Hindlimb muscle (tissue), 1 donor: ENCODE results near the gene SEH1L. TPM values are rescaled to one million over a fixed set of nuclear protein-coding genes. Genes with fewer than 3 reads are reported as not detected.

ENCODE experiments used
- polyA plus RNA-seq: library from polyadenylated mRNA; unstranded; fragments of 120-200 nt; gene quantifications from one replicate; pipeline ENCODE4 v1.2.1, GENCODE V29; 2013; ENCODE audit not compliant: insufficient read length

The SEH1L gene
- polyA plus RNA-seq, 1 donor = 29.9 TPM

Other genes with a start within 250 kb of the SEH1L start
- 7.3 TPM for gene CEP76, start 245.3 kb upstream of the SEH1L start, polyA plus RNA-seq
- 39.6 TPM for gene PSMG2, start 245.0 kb upstream of the SEH1L start, polyA plus RNA-seq
- gene PTPN2, start 63.8 kb upstream of the SEH1L start, polyA plus RNA-seq = 31.0 TPM
- gene CEP192, start 43.4 kb downstream of the SEH1L start, polyA plus RNA-seq = 22.0 TPM